HepG2 (cell line): ENCODE measurements around the gene HLF. TPM values are rescaled to one million over a fixed set of nuclear protein-coding genes. Genes with fewer than 3 reads are reported as not detected.
A peak's percentile ranks its signal among the peaks of the same experiment; 100 is the strongest.

Source experiments
- AGO2 ChIP-seq: fragments of 200-400 bp; formaldehyde crosslinking; optimal IDR thresholded peaks from 2 replicates; pipeline ENCODE3; 2017; ENCODE audit warnings: mild to moderate bottlenecking, low read depth, low read length, moderate library complexity
- GATAD2A ChIP-seq: IDR thresholded peaks from 2 replicates; pipeline ENCODE4 v1.6.1; 2016
- HOXA9 ChIP-seq: sonication (generic); formaldehyde crosslinking; IDR thresholded peaks from 2 replicates; pipeline ENCODE4 v1.8.1; 2022; ENCODE audit warnings: missing genetic modification reagents, mild to moderate bottlenecking, moderate library complexity, borderline replicate concordance
- IRX3 ChIP-seq: sonication (generic); formaldehyde crosslinking; IDR thresholded peaks from 2 replicates; pipeline ENCODE4 v1.8.1; 2023; ENCODE audit warnings: mild to moderate bottlenecking, low read depth, missing genetic modification reagents, borderline replicate concordance
- KDM4B ChIP-seq: sonication (generic); formaldehyde crosslinking; IDR thresholded peaks from 2 replicates; pipeline ENCODE4 v1.4.0; 2020; ENCODE audit warnings: missing genetic modification reagents
- MATR3 ChIP-seq: sonication (generic); formaldehyde crosslinking; IDR thresholded peaks from 2 replicates; pipeline ENCODE4 v1.4.0; 2020; ENCODE audit warnings: missing genetic modification reagents
- MIER2 ChIP-seq: IDR thresholded peaks from 2 replicates; pipeline ENCODE4 v1.6.1; 2016; ENCODE audit warnings: missing biosample characterization, missing genetic modification reagents
- SAP130 ChIP-seq: IDR thresholded peaks from 2 replicates; pipeline ENCODE4 v1.6.1; 2016; ENCODE audit warnings: low read depth
- SNRNP70 ChIP-seq: fragments of 200-400 bp; formaldehyde crosslinking; IDR thresholded peaks from 2 replicates; pipeline ENCODE4 v1.6.1; 2017; ENCODE audit warnings: mild to moderate bottlenecking, low read depth, low read length, moderate library complexity
- ZBTB40 ChIP-seq, 2 experiments: fragments of 450-650 bp in 1 of 2; sonication (generic) in 1 of 2; formaldehyde crosslinking in 1 of 2; IDR thresholded peaks; 2 replicates each; pipeline versions ENCODE4 v1.6.1 to v1.8.0; 2016 to 2022; ENCODE audit warnings: antibody characterized with exemption in 1 of 2, mild to moderate bottlenecking in 1 of 2, missing genetic modification reagents in 1 of 2
- ZFX ChIP-seq: sonication (generic); formaldehyde crosslinking; IDR thresholded peaks from 2 replicates; pipeline ENCODE4 v1.4.0; 2020; ENCODE audit warnings: mild to moderate bottlenecking, low read depth, missing genetic modification reagents, moderate library complexity
- ZNF10 ChIP-seq: sonication (generic); formaldehyde crosslinking; IDR thresholded peaks from 2 replicates; pipeline ENCODE4 v1.4.0; 2020; ENCODE audit warnings: mild to moderate bottlenecking, low read depth, missing genetic modification reagents, borderline replicate concordance
- ZNF513 ChIP-seq: sonication (generic); formaldehyde crosslinking; conservative IDR thresholded peaks from 2 replicates; pipeline ENCODE4 v1.5.0; 2020; ENCODE audit warnings: missing genetic modification reagents
- ZNF563 ChIP-seq: sonication (generic); formaldehyde crosslinking; IDR thresholded peaks from 2 replicates; pipeline ENCODE4 v1.8.0; 2022; ENCODE audit warnings: mild to moderate bottlenecking, moderate library complexity, missing genetic modification reagents
- ZNF75D ChIP-seq: sonication (generic); formaldehyde crosslinking; IDR thresholded peaks from 2 replicates; pipeline ENCODE4 v1.8.1; 2023; ENCODE audit warnings: missing genetic modification reagents, mild to moderate bottlenecking, borderline replicate concordance
- ZNF770 ChIP-seq: sonication (generic); formaldehyde crosslinking; IDR thresholded peaks from 2 replicates; pipeline ENCODE4 v1.5.0; 2020; ENCODE audit warnings: mild to moderate bottlenecking, missing genetic modification reagents
- ZNF816 ChIP-seq: sonication (generic); formaldehyde crosslinking; IDR thresholded peaks from 2 replicates; pipeline ENCODE4 v1.8.0; 2022; ENCODE audit warnings: missing genetic modification reagents, mild to moderate bottlenecking, borderline replicate concordance
- polyA plus RNA-seq, 8 experiments: library from polyadenylated mRNA; depleted of rRNA in 3 of 8; stranded (reverse) in 7 of 8; unstranded in 1 of 8; fragments of >200 nt; fragmentation: Illumina TruSeq in 4 of 8; extraction: Trizol in 4 of 8; gene quantifications; 2 replicates each; pipeline versions ENCODE4 v1.2.1 to v1.2.3, GENCODE V29; 2011 to 2016; ENCODE audit warnings: low read depth in 4 of 8, missing spikeins in 1 of 8, mixed read lengths in 1 of 8; ENCODE audit not compliant: insufficient read depth in 1 of 8
- total RNA-seq, 5 experiments: library from RNA; depleted of rRNA; stranded (reverse); fragments of >200 nt; fragmentation: Illumina TruSeq; extraction: Trizol; gene quantifications; 2 replicates each; pipeline ENCODE4 v1.2.3, GENCODE V29; 2016; ENCODE audit warnings: low read depth in 1 of 5

The HLF gene
- total and polyA plus RNA-seq, 2 of the 13 experiments (the other 11 are each of a cell fraction or from before 2014, with no cell fraction given) = 202 to 346 TPM

- TF ChIP-seq ZBTB40 (IDR thresholded peaks at IDR 0.05) (no peak), ZBTB40 (CRISPR knock-in tag; IDR thresholded peaks at IDR 0.05) (no peak), IRX3 (CRISPR knock-in tag) (no peak), ZNF75D (CRISPR knock-in tag) (no peak), ZNF10 (CRISPR knock-in tag) (no peak), ZNF816 (CRISPR knock-in tag) (no peak), SNRNP70 (no peak), GATAD2A (CRISPR knock-in tag) (no peak), ZFX (no peak), KDM4B (CRISPR knock-in tag) (no peak), ZNF513 (CRISPR knock-in tag) (no peak), MIER2 (CRISPR knock-in tag) (0 out of 2 replicates have a peak, but pooled peaks have one; percentile 3), HOXA9 (CRISPR knock-in tag) (no peak), AGO2 (peak; percentile 63), ZNF770 (no peak), SAP130 (CRISPR knock-in tag) (no peak), ZNF563 (CRISPR knock-in tag) (no peak), MATR3 (no peak)
These were observed 29.4 kb downstream of the HLF start (continued) for GRCh38 chr17:55294042-55294751.
